ENCODE results near the gene TAOK2. TPM values are rescaled to one million over a fixed set of nuclear protein-coding genes. Genes with fewer than 3 reads are reported as not detected.

Gene TAOK2
- total RNA-seq, 1 experiment from 2014 or later = 99.4 TPM

GRCh38 chr16:29950806-29951461 lies 22.7 kb upstream of the TAOK2 start:
- no peak for TF ChIP-seq POLR2AphosphoS5 (IDR thresholded peaks at IDR 0.05; ENCODE audit: low read depth, low read length)
- TF ChIP-seq SIN3A (IDR thresholded peaks at IDR 0.05; ENCODE audit: borderline replicate concordance, insufficient read depth, low read depth, low read length) = no peak
- TF ChIP-seq TCF7L2 (IDR thresholded peaks at IDR 0.05; ENCODE audit: low read depth, low read length) = no peak
- TF ChIP-seq, protein P1, sequence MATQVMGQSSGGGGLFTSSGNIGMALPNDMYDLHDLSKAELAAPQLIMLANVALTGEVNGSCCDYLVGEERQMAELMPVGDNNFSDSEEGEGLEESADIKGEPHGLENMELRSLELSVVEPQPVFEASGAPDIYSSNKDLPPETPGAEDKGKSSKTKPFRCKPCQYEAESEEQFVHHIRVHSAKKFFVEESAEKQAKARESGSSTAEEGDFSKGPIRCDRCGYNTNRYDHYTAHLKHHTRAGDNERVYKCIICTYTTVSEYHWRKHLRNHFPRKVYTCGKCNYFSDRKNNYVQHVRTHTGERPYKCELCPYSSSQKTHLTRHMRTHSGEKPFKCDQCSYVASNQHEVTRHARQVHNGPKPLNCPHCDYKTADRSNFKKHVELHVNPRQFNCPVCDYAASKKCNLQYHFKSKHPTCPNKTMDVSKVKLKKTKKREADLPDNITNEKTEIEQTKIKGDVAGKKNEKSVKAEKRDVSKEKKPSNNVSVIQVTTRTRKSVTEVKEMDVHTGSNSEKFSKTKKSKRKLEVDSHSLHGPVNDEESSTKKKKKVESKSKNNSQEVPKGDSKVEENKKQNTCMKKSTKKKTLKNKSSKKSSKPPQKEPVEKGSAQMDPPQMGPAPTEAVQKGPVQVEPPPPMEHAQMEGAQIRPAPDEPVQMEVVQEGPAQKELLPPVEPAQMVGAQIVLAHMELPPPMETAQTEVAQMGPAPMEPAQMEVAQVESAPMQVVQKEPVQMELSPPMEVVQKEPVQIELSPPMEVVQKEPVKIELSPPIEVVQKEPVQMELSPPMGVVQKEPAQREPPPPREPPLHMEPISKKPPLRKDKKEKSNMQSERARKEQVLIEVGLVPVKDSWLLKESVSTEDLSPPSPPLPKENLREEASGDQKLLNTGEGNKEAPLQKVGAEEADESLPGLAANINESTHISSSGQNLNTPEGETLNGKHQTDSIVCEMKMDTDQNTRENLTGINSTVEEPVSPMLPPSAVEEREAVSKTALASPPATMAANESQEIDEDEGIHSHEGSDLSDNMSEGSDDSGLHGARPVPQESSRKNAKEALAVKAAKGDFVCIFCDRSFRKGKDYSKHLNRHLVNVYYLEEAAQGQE (IDR thresholded peaks at IDR 0.05; ENCODE audit: insufficient read depth in 1 of 2, low read depth in 2 of 2, low read length in 1 of 2) = no peak
- TF ChIP-seq, protein P2, sequence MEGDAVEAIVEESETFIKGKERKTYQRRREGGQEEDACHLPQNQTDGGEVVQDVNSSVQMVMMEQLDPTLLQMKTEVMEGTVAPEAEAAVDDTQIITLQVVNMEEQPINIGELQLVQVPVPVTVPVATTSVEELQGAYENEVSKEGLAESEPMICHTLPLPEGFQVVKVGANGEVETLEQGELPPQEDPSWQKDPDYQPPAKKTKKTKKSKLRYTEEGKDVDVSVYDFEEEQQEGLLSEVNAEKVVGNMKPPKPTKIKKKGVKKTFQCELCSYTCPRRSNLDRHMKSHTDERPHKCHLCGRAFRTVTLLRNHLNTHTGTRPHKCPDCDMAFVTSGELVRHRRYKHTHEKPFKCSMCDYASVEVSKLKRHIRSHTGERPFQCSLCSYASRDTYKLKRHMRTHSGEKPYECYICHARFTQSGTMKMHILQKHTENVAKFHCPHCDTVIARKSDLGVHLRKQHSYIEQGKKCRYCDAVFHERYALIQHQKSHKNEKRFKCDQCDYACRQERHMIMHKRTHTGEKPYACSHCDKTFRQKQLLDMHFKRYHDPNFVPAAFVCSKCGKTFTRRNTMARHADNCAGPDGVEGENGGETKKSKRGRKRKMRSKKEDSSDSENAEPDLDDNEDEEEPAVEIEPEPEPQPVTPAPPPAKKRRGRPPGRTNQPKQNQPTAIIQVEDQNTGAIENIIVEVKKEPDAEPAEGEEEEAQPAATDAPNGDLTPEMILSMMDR (IDR thresholded peaks at IDR 0.05) = no peak
- ATAC-seq (no peak), DNase-seq (ENCODE audit: low read depth, low spot score) (no peak)
- no peak overlapping the region for H3K4me3 ChIP-seq (ENCODE audit: low read depth in 2 of 2, low read length in 2 of 2)
- no peaks in the 10 kb centered on the region for H3K27me3 ChIP-seq (ENCODE audit: control insufficient read depth, insufficient read depth, low read length)
- H3K9me3 ChIP-seq (ENCODE audit: control insufficient read depth, insufficient read depth, low read depth, low read length) = peaks cover 4% of the 10 kb centered on the region; the same call in 1 of the 2 replicates
- CTCF ChIA-PET = no interaction called here
- no peaks in the 10 kb centered on the region for H3K4me1 ChIP-seq (ENCODE audit: control insufficient read depth, insufficient read depth, low read length)
- in situ Hi-C loops (cut with HindIII; ENCODE audit: low pct_unique_long_range_greater_than_20kb, low sequenced_read_pairs) (no loop called here), intact Hi-C loops (cut with micrococcal nuclease; ENCODE audit: unreplicated experiment) (no loop called here)
- POLR2A ChIA-PET = no interaction called here
- no peaks in the 10 kb centered on the region for H3K36me3 ChIP-seq (ENCODE audit: control insufficient read depth, insufficient read depth, low read length)
- no TSS peak for BruUV-seq (replicated peaks)
- H3K27ac ChIP-seq (ENCODE audit: low read length) = 0 out of 2 replicates have a peak overlapping the region, but pooled peaks have one; percentile 21

- no peak for DNase-seq (ENCODE audit: low read depth, low spot score)
- CTCF ChIA-PET = no interaction called here
Observed at GRCh38 chr16:29951625-29952365, 21.9 kb upstream of the TAOK2 start.

More at GRCh38 chr16:29951625-29952365, 21.9 kb upstream of the TAOK2 start:
- H3K4me1 ChIP-seq (ENCODE audit: control insufficient read depth, insufficient read depth, low read length) = no peaks in the 10 kb centered on the region
- in situ Hi-C loops (cut with HindIII; ENCODE audit: low pct_unique_long_range_greater_than_20kb, low sequenced_read_pairs) (no loop called here), intact Hi-C loops (cut with micrococcal nuclease; ENCODE audit: unreplicated experiment) (no loop called here)
- H3K27me3 ChIP-seq (ENCODE audit: control insufficient read depth, insufficient read depth, low read length) = no peaks in the 10 kb centered on the region
- H3K27ac ChIP-seq (ENCODE audit: low read length) = peak overlapping the region; percentile 21; the same call in 1 of the 2 replicates
- POLR2A ChIA-PET = no interaction called here
- no peaks in the 10 kb centered on the region for H3K36me3 ChIP-seq (ENCODE audit: control insufficient read depth, insufficient read depth, low read length)
- peak; percentile 68 for ATAC-seq
- no peak overlapping the region for H3K4me3 ChIP-seq (ENCODE audit: low read depth in 2 of 2, low read length in 2 of 2)
- no TSS peak for BruUV-seq (replicated peaks)
- peaks cover 4% of the 10 kb centered on the region; the same call in 1 of the 2 replicates for H3K9me3 ChIP-seq (ENCODE audit: control insufficient read depth, insufficient read depth, low read depth, low read length)
- TF ChIP-seq, protein P1 (IDR thresholded peaks at IDR 0.05; ENCODE audit: insufficient read depth in 1 of 2, low read depth in 2 of 2, low read length in 1 of 2) = no peak
- TF ChIP-seq TCF7L2 (IDR thresholded peaks at IDR 0.05; ENCODE audit: low read depth, low read length) (no peak), SIN3A (IDR thresholded peaks at IDR 0.05; ENCODE audit: borderline replicate concordance, insufficient read depth, low read depth, low read length) (no peak), POLR2AphosphoS5 (IDR thresholded peaks at IDR 0.05; ENCODE audit: low read depth, low read length) (no peak)
- TF ChIP-seq, protein P2 (IDR thresholded peaks at IDR 0.05) = no peak

Data from Panc1 (cell line).